ENCODE data around the gene GFOD1. TPM values are rescaled to one million over a fixed set of nuclear protein-coding genes. Genes with fewer than 3 reads are reported as not detected.
"Not testable (repeated sequence)": the region's sequence is repeated elsewhere in the genome, so short reads cannot be mapped to it uniquely, and the experiment has no call there.

GFOD1 gene
- polyA plus RNA-seq, 3 donors, result 1.6 to 2.4 (median 2.1) TPM

DNA sequence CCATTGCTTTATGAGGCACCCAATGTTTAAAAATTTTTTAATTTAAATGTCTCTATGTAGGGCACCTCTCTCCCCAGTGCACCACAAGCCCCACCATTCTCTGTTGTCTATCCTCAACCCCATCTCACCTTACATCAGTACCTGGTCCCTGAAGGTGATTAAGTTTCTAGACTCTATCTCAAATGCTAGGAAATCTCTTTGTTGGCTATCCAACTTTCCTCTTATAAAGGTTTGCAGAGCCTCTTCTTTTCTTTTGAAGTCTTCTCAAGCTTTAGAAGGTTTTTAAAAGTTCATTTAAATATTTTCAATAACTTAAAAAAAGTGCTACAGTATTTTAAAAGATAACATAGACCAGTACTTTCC lies 82.5 kb downstream of the GFOD1 start:
- no peak for DNase-seq

DNA sequence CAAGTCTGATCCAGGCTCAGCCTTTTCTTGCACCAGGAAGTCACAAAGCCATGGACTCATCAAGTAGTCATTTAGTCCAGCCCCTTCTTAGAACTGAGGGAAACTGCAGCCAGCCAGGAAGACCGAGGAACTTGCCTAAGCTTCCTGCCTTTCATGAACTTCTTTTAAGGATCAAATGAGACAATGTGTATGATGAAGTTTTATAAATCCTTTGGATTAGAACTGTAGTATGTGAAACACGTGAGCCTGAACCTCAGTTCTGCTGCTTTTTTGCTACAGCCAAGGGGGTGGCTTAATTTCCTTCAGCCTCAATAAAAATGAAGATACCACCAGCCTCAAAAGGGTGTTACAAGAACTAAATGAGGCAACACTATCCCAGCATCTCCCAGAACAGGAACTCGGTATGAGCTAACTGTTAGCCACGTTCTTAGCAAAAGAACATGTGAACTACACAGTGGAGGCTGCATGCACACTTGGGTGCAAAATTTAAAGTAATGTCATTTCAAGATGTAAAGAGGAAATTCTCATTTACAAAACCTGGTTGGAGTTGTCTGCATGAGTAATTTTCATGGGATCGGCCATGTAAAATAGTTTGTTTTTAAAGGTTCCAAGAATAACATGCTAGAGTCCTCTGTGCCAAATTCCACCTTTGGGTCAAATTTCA lies 83.0 kb downstream of the GFOD1 start:
- no peak for DNase-seq

DNA sequence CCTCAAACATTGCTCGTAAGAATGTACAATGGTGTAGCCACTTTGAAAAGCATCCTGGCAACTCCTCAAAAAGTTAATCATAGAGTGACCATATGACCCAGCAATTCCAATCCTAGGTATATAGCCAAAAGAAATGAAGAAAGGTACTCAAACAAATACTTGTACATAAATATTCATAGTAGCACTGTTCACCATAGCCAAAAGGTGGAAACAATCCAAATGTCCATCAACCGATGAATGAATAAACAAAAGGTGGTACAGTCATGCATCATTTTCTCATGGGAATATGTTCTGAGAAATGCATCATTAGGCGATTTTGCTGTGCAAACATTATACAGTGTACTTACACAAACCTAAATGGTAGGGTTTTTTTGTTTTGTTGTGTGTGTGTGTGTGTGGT lies 84.7 kb downstream of the GFOD1 start:
- DNase-seq, result no peak

GRCh38 chr6:13400772-13401171 lies 86.6 kb downstream of the GFOD1 start:
- DNase-seq, result no peak

GRCh38 chr6:13398421-13398994 lies 88.9 kb downstream of the GFOD1 start:
- DNase-seq, result no peak

DNA sequence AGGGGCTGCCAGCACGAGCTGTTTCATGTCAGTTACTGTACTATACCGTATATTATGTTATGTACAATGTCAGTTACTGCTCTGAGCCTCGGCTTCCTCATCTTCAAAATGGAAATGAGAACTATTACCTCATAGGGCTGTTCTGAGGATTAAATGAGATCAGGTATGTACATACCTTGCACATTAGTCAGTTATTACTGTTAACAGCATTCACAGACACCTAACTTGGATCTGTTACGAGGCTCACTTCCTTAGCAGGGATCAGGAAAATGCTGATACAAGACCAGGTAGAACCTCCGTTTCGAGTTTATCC lies 89.4 kb downstream of the GFOD1 start:
- DNase-seq, result no peak

GRCh38 chr6:13397359-13398068 lies 89.9 kb downstream of the GFOD1 start:
- no peak for DNase-seq

GRCh38 chr6:13396241-13396792 lies 91.1 kb downstream of the GFOD1 start:
- DNase-seq, result no peak

- DNase-seq, result peak; percentile 37
Observed at GRCh38 chr6:13395272-13396237, 91.8 kb downstream of the GFOD1 start.

GRCh38 chr6:13392462-13392861 lies 94.9 kb downstream of the GFOD1 start:
- no peak for DNase-seq

GRCh38 chr6:13391537-13391936 lies 95.9 kb downstream of the GFOD1 start:
- DNase-seq, result no peak

DNA sequence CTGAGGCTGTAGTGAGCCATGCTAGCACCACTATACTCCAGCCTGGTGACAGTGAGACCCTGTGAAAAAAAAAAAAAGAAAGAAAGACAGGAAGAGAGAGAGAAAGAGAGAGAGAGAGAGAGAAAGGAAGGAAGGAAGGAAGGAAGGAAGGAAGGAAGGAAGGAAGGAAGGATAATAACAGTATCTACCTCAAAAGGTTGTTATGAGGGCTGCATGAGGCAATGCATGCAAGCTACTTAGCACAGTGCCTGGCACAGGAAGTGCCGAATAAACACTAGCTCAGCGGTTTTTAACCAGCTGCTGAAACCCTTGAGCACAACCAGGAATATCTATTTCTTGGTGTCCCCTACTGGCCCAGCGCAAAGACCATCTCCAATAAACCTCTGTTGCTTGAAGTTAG lies 96.7 kb downstream of the GFOD1 start:
- no peak for DNase-seq

- DNase-seq, result not testable (repeated sequence)
Observed at GRCh38 chr6:13389237-13389636, 98.2 kb downstream of the GFOD1 start.

DNA sequence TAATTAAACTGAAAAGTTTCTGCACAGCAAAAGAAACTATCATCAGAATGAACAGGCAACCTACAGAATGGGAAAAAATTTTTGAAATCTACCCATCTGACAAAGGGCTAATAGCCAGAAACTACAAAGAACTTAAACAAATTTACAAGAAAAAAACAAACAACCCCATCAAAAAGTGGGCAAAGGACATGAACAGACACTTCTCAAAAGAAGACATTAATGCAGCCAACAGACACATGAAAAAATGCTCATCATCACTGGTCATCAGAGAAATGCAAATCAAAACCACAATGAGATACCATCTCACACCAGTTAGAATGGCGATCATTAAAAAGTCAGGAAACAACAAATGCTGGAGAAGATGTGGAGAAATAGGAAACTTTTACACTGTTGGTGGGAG lies 98.6 kb downstream of the GFOD1 start:
- not testable (repeated sequence) for DNase-seq

DNA sequence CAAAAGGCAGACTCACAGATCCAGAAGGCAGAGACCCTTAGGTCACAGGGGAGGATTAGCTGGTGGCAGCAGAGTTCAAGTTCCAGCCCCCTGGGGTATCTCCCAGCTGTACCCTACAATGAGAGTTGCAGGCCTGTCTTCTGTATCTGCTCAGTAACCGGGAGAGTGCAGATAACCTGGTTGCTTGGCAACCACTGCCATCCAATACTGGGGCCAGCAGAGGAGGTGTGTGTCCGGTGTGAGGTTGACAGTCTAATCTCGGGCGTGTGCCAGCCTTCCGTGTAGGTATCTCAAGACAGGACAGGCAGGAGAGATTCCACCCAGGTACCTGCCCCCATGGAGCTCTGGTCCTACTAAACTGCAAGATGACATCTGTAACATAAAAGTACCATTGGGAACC lies 102.4 kb downstream of the GFOD1 start:
- no peak for DNase-seq

- no peak for DNase-seq
Observed at GRCh38 chr6:13384506-13384905, 102.9 kb downstream of the GFOD1 start.

- DNase-seq, result peak; percentile 66
Observed at GRCh38 chr6:13383328-13384163, 103.9 kb downstream of the GFOD1 start.

- DNase-seq, result no peak
Observed at GRCh38 chr6:13380761-13381160, 106.6 kb downstream of the GFOD1 start.

- DNase-seq, result no peak
Observed at GRCh38 chr6:13378669-13379590, 108.5 kb downstream of the GFOD1 start.

Data from renal pelvis (tissue), 4 donors.